ENCODE data around the gene SLC25A45.
A peak's percentile ranks its signal among the peaks of the same experiment; 100 is the strongest.

Gene SLC25A45

DNA sequence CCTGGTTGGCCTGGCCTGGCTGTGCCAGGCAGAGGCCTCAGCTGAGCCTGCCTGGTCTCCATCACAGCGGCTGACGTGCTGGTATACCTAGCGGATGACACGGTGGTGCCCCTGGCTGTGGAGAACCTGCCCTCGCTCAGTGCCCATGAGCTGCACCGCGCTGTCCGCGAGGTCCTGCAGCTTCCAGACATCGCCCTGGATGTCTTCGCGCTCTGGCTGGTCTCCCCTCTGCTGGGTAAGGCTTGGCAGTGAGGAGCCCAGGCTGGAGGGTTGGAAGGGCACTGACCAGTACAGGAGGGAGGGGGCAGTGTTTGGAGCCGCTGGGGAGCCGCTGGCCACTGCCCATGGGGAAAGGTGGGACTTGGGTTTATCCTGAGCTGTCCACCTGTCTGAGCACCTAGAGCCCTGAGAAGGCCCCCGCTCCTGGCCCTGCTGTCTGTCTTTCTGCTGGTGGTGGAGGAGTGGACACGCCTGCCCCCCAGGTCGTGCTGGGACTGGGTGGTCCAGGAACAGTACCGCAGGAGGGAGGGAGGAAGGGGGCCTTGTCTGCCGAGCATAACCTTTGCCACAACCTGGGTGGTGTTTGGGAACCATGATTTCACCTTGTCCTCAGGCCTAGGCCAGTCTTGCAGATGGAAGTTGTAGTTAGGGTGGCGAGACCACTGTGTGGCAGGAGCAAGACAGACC is 7.0 kb upstream of the SLC25A45 start:
- no peak for DNase-seq (ENCODE audit: low spot score)

DNA sequence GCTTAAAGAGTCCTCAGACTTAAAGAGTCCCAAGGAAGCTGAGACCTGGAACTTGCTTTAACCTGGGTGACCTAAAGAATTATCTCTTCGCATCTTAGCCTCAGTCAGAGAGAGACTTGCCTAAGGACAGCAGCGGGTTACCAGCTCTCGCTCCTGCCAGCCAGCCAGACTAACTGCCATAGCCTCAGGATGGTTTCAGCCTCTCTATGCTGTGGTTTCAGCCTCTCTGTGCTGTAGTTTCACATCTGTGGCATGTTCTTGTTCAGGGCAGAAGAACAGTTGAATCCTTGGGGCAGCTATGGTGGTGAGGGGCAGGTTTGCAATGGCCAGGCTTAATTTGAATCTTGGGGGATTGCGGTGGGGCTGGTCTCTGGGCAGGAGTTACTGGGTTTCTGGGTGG is 6.3 kb upstream of the SLC25A45 start:
- no peak for DNase-seq (ENCODE audit: low spot score)

DNA sequence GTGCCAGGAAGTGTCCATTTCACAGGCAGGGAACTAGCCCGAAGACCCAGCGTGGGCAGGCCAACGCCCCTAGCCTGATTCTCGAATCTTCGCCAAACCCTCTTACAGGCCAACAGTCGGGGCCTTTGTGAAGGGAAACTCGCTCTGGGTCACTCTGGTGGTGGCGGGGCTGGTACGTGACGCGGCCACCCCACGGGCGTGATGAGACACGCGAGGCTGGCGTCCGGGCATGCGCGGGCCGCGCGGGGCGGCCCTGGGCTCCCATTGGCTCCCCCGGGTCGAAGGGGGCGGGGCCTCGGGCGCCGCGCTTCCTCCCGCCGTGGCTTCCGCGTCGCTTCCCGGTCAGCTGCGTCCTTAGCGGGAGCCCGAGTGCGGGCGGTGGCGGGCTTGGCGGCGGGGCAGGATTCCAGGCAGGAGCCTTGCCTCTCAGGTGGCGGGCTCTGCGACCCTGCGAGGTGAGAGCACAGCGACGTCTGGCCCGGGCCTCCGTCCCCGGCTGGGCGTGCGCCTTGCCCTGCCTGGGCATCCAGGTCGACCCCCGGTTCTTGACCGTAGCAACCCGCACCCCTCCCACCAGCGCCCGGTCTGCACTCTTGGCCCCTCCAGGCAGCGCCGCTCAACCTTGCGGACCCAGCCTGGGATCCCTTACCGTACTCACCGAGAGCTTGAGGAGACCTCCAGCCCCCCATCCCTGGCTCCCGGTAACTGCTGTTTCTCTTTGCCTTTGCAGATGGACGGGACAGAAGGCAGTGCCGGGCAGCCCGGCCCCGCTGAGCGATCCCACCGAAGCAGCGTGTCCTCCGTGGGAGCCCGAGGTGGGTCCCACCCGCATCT is 4.1 kb upstream of the SLC25A45 start, which contains the start of gene FRMD8:
Gene FRMD8 (plus strand): TSS at position 331 of the 834 bp plus-strand sequence. CDS start 400 bp downstream, at position 731.
- DNase-seq (ENCODE audit: low spot score) = peak; percentile 72

DNA sequence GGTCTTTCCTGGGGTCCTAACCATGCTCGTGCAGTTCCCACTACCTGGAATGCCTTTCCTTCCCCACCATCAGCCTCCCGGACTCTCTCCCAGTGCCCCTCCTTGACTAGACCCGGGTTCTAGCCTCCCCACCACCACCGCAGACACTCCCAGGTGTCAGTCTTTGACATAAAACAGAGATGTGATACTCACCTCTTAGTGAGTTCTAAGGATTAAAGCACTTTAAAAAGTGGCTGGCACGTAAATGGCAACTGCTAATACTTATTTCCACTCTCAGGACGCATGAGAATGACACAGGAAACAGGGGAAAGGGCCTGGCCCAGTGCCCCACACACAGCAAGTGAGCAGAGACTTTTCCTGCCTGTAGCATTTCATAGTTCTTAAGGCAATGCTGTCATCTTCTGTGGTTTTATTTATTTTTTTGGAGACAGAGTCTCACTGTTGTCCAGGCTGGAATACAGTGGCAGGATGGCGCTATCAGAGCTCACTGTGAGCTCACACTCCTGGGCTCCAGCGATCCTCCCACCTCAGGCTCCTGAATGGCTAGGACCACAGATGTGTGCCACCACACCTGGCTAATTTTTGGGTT is 1.9 kb upstream of the SLC25A45 start:
- no peak for DNase-seq (ENCODE audit: low spot score)

DNA sequence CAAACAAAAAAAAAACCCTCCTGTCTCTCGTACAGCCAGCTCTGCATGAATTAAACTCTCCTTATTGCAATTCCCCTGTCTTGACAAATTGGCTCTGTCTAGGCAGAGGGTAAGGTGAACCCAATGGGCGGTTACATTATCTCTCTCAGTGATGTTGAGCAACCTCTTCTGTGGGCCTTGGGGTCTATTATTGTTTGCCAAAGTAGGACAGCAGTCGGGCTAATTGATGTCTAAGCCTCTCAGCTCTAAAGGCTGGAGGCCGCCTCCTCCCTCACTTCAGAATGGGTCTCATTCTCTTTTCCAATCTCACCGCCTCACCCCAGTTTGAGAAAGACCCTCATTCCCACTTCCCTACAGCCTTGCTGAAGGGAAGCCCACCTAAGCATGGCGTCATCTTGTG is 1.3 kb upstream of the SLC25A45 start:
- no peak for DNase-seq (ENCODE audit: low spot score)

DNA sequence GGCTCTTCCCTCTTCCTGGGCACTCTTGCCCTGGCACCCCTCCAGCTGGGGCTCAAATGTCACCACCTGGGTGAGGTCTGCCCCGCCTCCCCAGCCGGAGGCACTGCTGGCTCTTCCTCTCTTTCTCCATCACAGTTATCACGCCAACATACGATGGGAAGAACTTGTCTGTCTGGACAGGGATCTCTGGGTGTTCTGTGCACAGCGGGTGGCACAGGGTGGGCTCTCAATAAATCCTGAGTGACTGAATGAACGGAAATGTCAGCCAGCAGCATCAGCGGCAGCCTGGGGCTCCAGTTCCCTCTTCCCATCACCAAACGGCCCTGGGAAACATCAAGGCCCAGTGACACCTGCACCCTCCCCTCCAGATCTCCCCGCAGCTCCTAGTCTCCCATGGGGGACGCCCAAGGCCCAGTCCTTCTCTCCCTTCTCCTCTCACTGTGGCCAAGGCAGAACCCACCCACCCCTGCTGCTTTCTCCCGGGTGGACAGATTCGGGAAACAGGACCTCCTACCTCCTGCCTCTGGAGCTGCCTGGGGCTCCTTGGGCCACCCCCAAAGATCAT is 440 bp upstream of the SLC25A45 start:
- peak; percentile 68 for DNase-seq (ENCODE audit: low spot score)

DNA sequence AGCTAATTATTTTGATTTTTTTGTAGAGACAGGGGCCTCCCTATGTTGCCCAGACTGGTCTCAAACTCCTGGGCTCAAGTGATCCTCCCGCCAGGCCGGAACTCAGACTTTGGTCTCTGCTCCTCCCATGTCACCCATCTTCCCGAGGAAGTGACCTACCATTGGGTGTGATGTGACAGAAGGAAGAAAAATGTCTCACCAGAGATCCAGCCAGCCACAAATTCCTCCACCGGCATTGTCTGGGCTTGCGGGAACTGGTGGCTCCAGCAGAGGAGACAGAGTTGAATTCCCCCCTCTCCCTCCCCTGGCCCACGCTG is 772 bp downstream of the SLC25A45 start:
- peak; percentile 37 for DNase-seq (ENCODE audit: low spot score)

DNA sequence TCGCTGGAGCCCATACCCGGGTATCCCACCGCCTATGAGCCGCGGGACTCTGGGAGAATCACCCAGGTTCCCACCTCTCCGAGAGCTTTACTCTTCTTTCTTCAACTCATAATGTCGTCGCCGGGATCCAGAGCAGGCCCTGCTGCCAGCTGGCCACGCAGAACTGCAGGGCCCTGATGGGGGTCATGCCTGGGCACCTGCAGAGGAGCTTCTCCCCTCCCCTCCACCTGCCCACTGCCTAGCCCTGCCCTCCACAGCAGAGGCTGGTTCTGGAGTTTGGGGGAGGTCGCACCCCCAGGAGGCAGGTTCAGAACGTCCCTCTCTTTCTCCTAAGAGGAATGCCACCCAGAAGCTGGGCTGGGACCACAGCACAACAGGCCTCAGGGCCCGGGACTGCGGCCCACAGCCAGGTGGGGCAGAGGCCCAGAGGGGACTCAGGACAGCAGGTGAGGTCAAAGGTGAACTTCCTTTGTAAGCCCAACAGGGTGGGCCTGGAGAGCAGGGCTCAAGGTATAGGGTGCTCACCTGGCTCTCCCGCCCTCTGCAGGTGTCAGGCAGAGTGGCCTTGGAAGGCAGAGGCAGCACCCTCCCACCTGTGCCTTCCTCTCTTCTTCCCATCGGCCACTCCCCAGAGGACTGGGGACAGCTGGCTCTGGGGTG is 1.9 kb downstream of the SLC25A45 start:
- no peak for DNase-seq (ENCODE audit: low spot score)

DNA sequence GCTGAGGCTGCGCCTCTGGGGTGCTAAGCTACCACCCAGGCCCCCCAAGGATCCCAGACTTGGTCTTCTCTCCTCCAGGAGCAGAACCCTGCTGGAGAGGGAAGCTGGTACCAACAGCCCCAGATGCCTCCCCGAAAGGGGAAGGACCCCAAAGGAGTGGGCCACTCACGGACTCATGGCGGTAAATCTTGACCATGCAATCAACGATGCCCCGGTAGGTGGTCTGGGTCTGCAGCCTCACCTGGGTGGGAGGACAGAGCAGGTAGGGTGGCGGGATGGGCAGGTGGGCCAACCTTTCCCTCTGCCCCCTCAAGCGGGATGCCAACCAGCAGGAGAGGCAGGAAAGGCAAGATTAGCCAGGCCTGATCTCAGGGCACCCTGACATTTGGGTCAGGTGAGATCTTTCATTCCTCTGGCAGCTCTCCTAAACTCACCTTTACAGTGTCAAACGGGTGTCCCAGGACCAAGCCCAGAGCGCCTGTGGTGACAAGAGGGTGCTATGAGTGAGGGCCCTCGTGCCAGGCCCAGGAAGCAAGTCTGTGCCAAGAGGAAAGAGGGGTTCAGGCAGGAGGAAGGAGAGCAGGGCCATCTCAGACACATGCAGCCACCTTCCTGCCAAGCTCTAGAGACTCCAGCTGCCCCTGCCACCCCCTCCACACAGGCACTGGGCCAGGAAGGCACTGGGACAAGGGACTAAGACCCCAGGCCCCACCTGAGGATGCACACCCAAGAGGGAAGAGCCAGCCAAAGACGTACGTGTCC is 2.6 kb downstream of the SLC25A45 start:
- no peak for DNase-seq (ENCODE audit: low spot score)

DNA sequence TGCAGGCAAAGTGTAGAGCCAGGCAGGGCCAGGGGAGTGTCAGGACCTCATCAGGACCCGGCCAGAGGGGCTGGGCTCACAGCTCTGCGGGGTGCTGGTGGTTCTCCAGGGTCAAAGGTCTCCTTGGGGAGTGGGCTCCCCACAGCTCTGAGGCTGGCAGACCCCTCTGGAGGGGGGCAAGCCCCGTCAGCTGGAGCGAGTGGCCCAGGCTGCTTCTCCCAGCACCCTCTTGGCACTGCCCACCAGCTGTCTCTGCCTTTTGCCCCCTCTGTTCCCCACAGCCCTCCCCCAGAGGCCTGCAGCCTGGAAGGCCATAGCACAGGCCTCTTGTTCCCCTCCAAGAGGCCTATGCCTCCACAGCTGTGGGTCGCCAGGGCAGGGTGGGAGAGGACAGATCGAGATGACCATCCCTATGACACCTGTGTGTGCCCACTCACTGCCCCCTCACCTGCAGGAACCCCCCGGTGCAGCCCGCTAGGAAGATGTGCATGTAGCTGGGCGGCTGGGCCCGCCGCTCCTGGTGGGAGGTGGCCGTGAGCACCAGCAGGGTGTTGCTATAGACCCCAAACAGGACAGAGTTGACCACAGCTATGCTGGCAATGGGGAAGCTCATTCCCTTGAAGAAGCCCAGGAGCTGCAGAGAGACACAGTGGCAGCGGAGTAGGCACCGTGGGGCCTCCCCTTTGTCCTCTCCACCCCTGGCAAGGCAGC is 3.4 kb downstream of the SLC25A45 start:
- DNase-seq (ENCODE audit: low spot score) = no peak

DNA sequence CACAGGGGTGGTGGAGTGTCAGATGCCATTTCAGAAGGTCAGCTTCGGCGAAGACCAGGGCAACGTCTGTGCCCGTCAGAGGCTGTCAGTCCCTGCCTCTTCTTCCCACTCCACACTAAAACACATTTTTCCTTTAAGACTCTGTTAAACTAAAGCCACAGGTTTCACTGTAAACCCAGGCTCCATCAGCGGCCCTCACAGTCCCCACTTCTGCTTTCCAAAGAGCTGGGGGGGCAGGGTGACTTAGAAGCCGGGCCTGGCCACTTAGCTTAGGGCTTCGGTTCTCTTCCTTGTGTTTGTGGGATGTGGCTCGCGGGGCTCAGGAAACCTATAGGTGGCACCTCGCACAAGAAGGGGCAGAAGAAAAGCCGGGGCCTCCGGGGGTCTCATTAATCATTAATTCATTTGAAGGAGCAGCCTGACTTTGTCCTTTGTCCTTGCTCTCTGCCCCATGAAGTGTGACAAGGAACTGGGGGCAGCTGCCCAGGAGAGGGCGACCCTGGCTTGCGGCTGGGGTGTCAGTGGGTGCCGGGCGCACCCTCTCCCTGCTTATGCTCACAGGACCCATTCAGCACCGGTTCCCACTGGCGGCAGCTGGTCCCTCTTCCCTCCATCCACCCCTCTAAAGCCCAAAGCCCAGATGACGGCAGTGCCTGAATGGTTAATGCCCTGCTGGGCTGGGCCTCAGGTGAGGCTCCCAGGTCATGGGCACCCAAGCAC is 4.1 kb downstream of the SLC25A45 start:
- DNase-seq (ENCODE audit: low spot score) = no peak

DNA sequence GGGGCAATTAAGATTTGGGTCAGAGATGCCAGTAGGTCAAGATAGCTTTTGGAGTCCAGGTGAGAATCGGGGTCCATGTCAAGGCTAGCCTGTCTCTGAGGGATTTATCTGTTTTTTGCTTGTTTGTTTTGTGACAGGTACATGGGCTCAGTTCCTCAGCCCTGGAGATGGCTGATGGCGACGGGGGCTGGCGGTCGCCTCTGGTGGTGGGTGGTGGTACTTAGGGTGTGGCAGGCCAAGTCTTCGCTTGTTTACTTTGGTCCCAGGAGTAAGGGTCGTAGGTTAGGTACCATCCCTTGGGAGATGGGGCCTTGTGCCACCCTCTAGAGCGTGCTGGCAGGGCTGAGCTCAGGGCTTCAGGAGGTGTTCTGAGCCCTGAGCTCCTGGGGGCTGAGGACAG is 4.7 kb downstream of the SLC25A45 start:
- no peak for DNase-seq (ENCODE audit: low spot score)

DNA sequence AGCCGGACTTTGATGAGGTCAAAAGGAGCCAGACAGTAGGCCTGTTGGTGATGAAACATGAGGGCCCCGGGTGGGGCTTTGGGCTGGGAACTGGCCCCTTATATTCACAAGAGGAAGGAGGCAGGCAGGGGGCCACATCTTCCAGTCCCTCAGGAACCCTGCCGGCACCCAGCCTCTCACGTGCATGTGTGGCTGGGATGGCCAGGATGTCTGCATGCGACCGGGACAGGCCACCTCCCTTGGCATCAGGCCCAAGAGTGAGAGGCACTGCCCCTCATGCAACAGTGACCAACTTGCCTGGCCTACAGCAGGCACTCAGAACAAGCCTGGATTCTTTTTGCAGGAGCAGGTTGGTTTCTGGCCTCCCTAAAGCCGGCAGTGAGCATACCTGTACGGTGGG is 5.4 kb downstream of the SLC25A45 start:
- no peak for DNase-seq (ENCODE audit: low spot score)

DNA sequence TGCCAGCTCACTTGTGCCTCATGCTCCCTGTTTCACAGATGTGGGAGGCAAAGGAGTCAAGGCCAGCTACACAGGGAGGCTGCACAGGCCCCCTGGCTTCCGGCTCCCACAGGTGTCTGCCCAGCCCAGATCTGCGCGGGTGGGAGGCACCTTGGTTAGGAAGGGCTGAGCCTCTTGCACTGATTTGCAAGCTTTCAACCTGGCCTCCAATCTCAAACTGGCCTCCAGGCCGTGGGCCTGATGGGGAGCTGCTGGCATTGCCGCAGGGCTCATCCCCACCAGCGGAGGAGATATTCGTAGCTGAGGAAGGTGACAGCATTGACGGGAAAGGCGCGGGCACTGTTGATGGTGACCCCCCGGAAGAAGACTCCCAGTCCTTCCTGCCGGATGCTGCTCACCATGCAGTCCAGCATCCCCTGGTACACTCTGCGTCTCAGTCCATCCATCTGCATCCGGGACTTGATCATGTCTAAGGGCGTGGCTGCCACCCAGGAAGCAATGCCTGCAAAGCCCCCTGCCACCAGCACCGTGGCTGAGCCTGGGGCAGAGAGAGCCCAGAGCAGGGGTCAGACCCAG is 6.2 kb downstream of the SLC25A45 start:
- DNase-seq (ENCODE audit: low spot score) = peak; percentile 54

DNA sequence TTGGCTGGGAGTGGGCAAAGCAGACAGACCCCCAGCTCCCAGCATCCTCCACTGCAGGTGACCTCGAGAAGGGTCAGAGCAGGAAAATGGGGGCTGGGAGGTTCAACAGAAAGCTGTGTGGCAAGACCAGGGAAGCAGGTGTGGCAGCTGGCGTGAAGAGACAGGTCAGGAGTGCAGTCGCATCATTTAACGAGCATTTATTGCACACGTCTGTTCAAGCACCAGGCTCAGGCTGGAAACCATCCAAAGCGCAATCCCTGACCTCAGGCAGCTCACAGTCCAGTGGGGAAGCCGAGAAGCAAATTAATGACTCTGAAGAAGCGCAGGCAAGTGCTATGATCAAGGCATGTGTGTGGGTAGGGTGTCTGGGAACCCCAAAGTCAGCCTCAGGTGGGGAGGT is 7.4 kb downstream of the SLC25A45 start:
- no peak for DNase-seq (ENCODE audit: low spot score)

DNA sequence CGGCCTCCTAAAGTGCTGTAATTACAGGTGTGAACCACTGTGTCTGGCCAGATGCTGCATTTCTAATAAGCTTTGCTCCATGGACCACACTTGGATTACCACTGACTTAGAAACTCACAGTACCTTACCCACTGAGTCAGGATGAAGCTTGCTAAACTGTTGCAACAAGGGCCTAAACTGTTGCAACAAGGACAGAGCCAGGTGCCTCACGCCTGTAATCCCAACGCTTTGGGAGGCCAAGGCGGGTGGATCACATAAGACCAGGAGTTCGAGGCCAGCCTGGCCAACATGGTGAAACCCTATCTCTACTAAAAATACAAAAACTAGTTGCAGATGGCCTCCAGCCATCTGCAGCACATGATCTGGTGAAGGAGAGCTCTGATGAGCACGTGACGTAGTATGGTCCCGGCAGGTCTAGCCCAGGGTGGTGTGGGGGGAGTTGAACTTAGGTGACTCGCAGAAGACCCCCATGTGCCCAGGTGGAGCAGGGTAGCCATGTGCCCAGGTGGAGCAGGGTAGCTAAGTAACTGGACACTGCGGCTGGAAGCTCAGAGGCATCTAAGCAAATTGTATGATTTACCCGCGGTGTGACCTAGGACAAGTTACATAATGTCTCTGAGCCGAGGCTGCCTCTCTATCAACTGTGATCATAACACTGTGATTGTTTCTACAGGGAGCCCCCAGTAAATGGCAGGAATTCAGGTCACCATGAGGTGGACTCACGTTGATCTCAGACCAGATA is 8.4 kb downstream of the SLC25A45 start:
- no peak for DNase-seq (ENCODE audit: low spot score)

DNA sequence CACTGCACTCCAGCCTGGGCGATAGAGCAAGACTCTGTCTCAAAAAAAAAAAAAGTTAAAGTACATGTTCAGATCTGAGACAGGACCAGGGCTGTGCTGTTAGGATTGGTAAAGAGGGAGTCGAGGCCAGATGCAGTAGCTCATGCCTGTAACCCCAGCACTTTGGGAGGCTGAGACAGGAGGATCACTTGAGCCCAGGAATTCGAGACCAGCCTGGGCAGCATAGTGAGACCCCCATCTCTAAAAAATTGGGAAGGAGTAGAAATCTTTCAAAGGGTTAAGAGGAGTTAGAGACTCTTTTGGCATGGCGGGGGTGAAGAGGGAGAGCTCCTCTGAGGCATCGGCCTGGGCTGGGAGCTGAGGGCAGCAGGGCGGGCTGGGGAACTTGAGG is 11.8 kb downstream of the SLC25A45 start:
- no peak for DNase-seq (ENCODE audit: low spot score)

DNA sequence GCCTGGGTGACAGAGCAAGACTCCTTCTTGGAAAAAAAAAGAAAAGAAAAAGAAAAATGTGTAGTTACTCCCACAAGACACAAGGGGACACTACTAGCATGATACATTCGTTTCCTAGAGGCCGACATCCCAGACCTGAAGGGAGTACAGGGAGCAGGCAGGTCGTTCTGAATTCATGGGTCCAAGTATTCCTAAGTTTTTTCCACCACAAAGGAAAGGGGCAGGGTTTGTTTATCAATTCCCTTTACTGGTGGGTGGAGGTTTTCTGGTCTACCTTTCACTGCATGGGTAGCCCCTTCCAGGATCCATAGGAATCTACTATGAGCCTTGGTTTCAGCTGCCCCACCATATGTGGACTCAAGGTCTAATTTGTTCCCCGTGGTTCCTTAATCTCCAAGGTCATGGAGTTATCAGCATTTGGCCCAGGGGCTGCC is 16.1 kb downstream of the SLC25A45 start:
- DNase-seq (ENCODE audit: low spot score) = peak; percentile 83

DNA sequence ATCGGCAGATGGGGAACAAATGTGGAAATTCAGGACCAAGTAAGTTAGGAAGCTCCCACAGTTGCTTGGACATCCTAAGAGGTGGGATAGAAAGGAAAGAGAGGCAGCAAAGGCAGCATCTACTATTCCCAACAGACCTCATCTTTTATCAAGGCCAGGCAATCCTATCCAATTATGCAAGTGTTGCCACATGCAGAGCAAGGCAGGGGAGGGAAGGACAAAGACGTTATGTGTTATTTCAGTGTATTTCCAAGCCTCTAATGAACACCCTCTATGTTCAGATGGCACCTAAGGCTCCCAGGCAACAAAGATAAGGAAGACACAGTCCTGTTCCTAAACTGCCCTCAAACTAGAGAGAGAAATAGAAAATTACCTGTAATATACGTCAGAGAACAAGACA is 18.7 kb downstream of the SLC25A45 start:
- no peak for DNase-seq (ENCODE audit: low spot score)
